Osteocyte (in vitro differentiated cells): ENCODE measurements around the gene TAGAP. TPM values are rescaled to one million over a fixed set of nuclear protein-coding genes. Genes with fewer than 3 reads are reported as not detected.

Experiments used
- DNase-seq: peaks from one replicate; pipeline ENCODE4 v3.0.0; 2021; ENCODE audit warnings: mixed read lengths; ENCODE audit not compliant: unreplicated experiment; ENCODE audit errors: extremely low spot score
- H3K27ac Mint-ChIP-seq: one replicate; pipeline ENCODE4 v1.8.0; 2021; ENCODE audit warnings: mild to moderate bottlenecking, mixed read lengths; ENCODE audit not compliant: unreplicated experiment
- H3K27me3 Mint-ChIP-seq: one replicate; pipeline ENCODE4 v1.8.0; 2021; ENCODE audit warnings: mixed read lengths; ENCODE audit not compliant: unreplicated experiment
- H3K36me3 Mint-ChIP-seq: one replicate; pipeline ENCODE4 v1.8.0; 2021; ENCODE audit warnings: mixed read lengths; ENCODE audit not compliant: unreplicated experiment
- H3K4me1 Mint-ChIP-seq: one replicate; pipeline ENCODE4 v1.8.0; 2021; ENCODE audit warnings: mixed read lengths; ENCODE audit not compliant: unreplicated experiment
- H3K4me3 Mint-ChIP-seq: one replicate; pipeline ENCODE4 v1.8.0; 2021; ENCODE audit warnings: mild to moderate bottlenecking, moderate library complexity, mixed read lengths; ENCODE audit not compliant: unreplicated experiment
- H3K9me3 Mint-ChIP-seq: one replicate; pipeline ENCODE4 v1.8.0; 2021; ENCODE audit warnings: mixed read lengths; ENCODE audit not compliant: unreplicated experiment
- CTCF ChIP-seq: fragments of 200-600 bp; sonication (generic); IDR thresholded peaks from 2 replicates; pipeline ENCODE4 v1.5.0; 2021; ENCODE audit warnings: antibody characterized with exemption, mild to moderate bottlenecking, moderate library complexity
- total RNA-seq: library from RNA; stranded (reverse); gene quantifications from 2 replicates; pipeline ENCODE4 v1.2.1, GENCODE V29; 2021

The TAGAP gene
- total RNA-seq, 1 donor from 2014 or later, result not detected

GRCh38 chr6:159023893-159024292 is 20.9 kb downstream of the TAGAP start:
- peaks cover 23% of the 10 kb centered on the region for H3K9me3 Mint-ChIP-seq
- no peaks in the 10 kb centered on the region for H3K36me3 Mint-ChIP-seq
- no peak overlapping the region for H3K4me3 Mint-ChIP-seq
- no peak overlapping the region for H3K27ac Mint-ChIP-seq
- no peaks in the 10 kb centered on the region for H3K4me1 Mint-ChIP-seq
- no peaks in the 10 kb centered on the region for H3K27me3 Mint-ChIP-seq
- DNase-seq, result no peak
- no peak for TF ChIP-seq CTCF

- no peaks in the 10 kb centered on the region for H3K4me1 Mint-ChIP-seq
- H3K4me3 Mint-ChIP-seq, result no peak overlapping the region
- DNase-seq, result no peak
- no peaks in the 10 kb centered on the region for H3K36me3 Mint-ChIP-seq
- no peak for TF ChIP-seq CTCF
- no peaks in the 10 kb centered on the region for H3K27me3 Mint-ChIP-seq
- H3K27ac Mint-ChIP-seq, result no peak overlapping the region
- H3K9me3 Mint-ChIP-seq, result peaks cover 16% of the 10 kb centered on the region
These were observed 24.8 kb downstream of the TAGAP start for GRCh38 chr6:159020011-159020410.

GRCh38 chr6:159017757-159018559 is 26.8 kb downstream of the TAGAP start:
- H3K36me3 Mint-ChIP-seq, result no peaks in the 10 kb centered on the region
- H3K27ac Mint-ChIP-seq, result no peak overlapping the region
- H3K4me1 Mint-ChIP-seq, result no peaks in the 10 kb centered on the region
- no peaks in the 10 kb centered on the region for H3K9me3 Mint-ChIP-seq
- H3K27me3 Mint-ChIP-seq, result no peaks in the 10 kb centered on the region
- DNase-seq, result no peak
- TF ChIP-seq CTCF, result no peak
- H3K4me3 Mint-ChIP-seq, result no peak overlapping the region

- H3K4me1 Mint-ChIP-seq, result no peaks in the 10 kb centered on the region
- no peak overlapping the region for H3K4me3 Mint-ChIP-seq
- H3K27me3 Mint-ChIP-seq, result no peaks in the 10 kb centered on the region
- TF ChIP-seq CTCF, result no peak
- no peaks in the 10 kb centered on the region for H3K9me3 Mint-ChIP-seq
- no peak overlapping the region for H3K27ac Mint-ChIP-seq
- DNase-seq, result no peak
- H3K36me3 Mint-ChIP-seq, result no peaks in the 10 kb centered on the region
These were observed 30.4 kb downstream of the TAGAP start for GRCh38 chr6:159014406-159014805.

GRCh38 chr6:159013229-159013628 is 31.6 kb downstream of the TAGAP start:
- Mint-ChIP-seq H3K4me3 (no peak overlapping the region), H3K27ac (no peak overlapping the region), H3K4me1 (no peaks in the 10 kb centered on the region), H3K36me3 (no peaks in the 10 kb centered on the region), H3K9me3 (no peaks in the 10 kb centered on the region), H3K27me3 (no peaks in the 10 kb centered on the region)
- no peak for DNase-seq
- no peak for TF ChIP-seq CTCF
